Midbrain (tissue), 1 donor: ENCODE measurements around the gene SERINC1.
A peak's percentile ranks its signal among the peaks of the same experiment; 100 is the strongest.

Source experiments
- DNase-seq: peaks from one replicate; lab custom pipeline; 2025; lab: John Stamatoyannopoulos, UW

The SERINC1 gene

DNA sequence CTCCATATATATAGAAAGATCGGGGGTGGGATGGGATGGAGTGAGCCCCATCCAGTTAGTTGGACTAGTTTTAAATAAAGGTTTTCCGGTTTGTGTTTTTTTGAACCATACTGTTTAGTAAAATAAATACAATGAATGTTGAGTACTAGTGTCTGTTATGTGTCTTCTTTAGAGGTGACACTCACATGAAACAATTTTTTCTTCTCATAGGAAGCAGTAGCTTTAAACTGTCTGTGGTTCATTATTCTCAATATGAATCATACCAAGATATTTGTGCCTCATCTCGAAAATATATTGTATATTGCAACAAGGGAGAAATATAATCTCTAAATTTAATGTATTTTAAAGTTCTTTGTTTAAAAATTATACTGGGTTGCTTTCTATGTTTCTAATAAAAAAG lies 38.8 kb downstream of the SERINC1 start:
- DNase-seq, result no peak

- no peak for DNase-seq
These were observed 39.8 kb downstream of the SERINC1 start for GRCh38 chr6:122431780-122432179.

- no peak for DNase-seq
These were observed 42.3 kb downstream of the SERINC1 start for GRCh38 chr6:122429323-122429722.

GRCh38 chr6:122428781-122429180 lies 42.8 kb downstream of the SERINC1 start:
- no peak for DNase-seq

GRCh38 chr6:122426597-122426996 lies 45.0 kb downstream of the SERINC1 start:
- no peak for DNase-seq

GRCh38 chr6:122423734-122424133 lies 47.9 kb downstream of the SERINC1 start:
- DNase-seq, result no peak

GRCh38 chr6:122422614-122423267 lies 48.9 kb downstream of the SERINC1 start:
- DNase-seq, result no peak

GRCh38 chr6:122422003-122422402 lies 49.6 kb downstream of the SERINC1 start:
- DNase-seq, result no peak

GRCh38 chr6:122416825-122417224 lies 54.8 kb downstream of the SERINC1 start:
- DNase-seq, result no peak

- DNase-seq, result no peak
These were observed 59.6 kb downstream of the SERINC1 start for GRCh38 chr6:122412001-122412400.

DNA sequence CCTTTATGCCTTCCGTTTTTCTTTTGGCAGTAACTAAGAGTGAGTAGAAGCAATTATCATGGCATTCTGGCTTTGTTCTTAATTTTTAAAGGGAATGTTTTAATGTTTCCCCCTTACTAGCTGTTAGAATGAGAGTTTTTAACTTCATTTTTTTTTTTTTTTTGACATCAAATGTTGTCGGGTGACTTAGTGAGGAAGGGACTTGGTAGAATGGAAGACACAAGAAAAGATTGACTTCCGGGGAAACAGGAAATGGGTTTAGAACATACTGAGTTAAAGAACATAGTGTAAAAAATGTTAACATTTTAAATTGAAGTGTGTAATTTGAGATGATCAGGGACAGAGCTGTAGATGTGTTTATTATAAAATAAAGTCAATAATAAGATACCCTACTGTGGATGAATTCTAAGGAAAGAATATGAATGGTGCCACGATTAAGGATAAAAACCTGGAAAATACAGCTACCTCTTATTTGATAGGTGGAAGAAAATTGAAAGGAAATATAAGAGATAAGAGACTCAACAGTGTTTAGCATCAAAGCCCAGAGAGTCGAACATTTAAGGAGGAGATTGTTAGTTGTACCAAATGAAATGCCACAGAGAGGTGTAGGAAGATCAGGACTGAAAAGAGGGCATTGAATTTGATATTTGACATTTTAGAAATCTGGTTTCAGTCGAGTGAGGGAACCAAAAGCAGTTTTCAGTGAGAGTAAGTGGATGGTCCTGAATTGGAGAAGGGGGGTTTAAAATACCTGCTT lies 62.7 kb downstream of the SERINC1 start:
- no peak for DNase-seq

DNA sequence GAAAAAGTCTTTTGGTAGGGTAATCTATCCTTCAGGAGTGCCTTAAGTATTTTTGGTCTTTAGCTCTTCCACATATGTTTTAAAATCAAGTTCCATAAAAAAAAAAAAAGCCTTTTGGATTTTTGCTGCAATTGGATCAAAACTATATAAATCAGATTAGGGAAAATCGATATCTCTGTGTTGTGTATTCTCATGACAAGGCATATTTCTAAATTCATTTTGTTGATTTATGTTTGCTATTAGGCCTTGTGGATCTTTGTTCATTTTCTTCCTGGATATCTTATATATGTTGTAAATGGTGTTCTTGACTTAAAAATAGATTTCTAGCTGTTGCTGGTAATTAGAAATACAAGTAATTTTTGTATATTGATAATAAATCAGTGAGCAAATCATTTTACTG lies 63.4 kb downstream of the SERINC1 start:
- no peak for DNase-seq

DNA sequence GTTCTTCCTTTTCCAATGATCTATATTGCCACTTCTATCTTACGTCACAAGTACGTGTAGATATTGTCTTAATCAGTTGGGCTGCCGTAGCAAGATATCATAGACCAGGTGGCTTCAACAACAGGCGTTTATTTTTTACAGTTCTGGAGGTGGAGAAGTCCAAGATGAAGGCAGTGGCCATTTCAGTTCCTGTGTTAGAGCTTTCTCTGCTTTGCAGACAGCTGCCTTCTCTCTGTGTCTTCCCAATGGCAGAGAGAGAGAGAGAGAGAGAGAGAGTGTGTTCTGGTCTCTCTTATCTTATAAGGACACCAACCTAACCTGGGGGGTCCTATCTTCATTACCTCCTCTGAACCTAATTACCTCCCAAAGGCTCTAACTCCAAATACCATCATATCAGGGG lies 63.9 kb downstream of the SERINC1 start:
- no peak for DNase-seq

DNA sequence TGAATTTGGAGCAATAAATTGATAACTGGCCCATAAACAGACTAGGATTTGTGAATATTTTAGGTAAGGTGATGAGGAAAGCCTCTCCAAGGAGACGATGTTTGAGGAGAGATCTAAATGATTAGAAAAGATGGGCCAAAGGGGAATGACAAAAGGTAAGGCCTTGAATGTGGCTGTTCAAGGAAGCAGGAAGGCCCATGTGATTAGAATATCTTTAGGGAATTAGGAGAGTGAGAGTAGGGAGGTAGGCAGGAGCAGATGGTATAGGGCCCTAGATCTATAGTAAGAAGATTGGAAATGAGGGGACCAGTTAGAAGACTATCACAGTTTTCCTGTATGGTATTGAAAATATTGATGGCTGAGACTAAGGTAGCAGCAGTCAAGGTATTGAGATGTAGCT lies 65.4 kb downstream of the SERINC1 start:
- DNase-seq, result no peak

DNA sequence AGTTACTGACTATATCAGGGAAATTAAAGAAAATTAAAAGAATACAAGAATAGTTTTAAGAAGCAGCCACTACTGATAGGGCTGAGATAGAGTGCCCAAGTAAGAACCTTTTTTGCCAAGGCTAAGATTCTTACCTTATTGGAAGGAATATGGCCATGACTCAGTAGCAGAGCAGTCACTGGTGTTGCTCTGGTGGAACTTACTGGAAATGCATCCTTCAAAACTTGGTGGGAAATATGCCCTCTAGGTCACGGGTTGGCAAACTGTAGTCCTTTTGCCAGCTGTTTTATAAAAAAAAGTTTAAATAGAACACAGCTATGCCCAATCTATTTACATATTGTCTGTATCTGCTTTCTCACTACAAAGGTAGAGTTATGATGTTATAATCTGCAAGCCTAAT lies 66.2 kb downstream of the SERINC1 start:
- DNase-seq, result no peak

DNA sequence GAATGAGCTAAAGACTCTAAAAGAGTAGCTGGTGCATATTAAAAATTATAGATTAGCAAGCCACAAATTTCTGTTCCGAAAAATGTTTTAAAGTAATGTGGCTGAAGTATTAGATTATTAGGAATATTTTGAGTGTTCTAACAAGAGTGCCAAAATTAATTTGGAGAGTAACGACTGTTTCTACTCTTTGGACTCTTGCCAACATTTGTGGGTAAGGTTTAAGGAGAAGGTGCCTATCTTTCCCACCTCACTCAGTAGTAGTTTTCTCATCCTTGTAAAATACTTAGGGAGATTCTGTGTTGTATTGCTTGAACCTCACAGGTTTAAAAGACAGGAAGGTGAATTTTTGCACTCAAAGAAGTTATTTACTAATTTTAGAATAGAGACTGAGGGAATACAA lies 67.2 kb downstream of the SERINC1 start:
- no peak for DNase-seq

GRCh38 chr6:122401104-122401503 lies 70.5 kb downstream of the SERINC1 start:
- no peak for DNase-seq

GRCh38 chr6:122400462-122401089 lies 71.0 kb downstream of the SERINC1 start:
- DNase-seq, result no peak

- no peak for DNase-seq
These were observed 71.5 kb downstream of the SERINC1 start for GRCh38 chr6:122400121-122400450.

DNA sequence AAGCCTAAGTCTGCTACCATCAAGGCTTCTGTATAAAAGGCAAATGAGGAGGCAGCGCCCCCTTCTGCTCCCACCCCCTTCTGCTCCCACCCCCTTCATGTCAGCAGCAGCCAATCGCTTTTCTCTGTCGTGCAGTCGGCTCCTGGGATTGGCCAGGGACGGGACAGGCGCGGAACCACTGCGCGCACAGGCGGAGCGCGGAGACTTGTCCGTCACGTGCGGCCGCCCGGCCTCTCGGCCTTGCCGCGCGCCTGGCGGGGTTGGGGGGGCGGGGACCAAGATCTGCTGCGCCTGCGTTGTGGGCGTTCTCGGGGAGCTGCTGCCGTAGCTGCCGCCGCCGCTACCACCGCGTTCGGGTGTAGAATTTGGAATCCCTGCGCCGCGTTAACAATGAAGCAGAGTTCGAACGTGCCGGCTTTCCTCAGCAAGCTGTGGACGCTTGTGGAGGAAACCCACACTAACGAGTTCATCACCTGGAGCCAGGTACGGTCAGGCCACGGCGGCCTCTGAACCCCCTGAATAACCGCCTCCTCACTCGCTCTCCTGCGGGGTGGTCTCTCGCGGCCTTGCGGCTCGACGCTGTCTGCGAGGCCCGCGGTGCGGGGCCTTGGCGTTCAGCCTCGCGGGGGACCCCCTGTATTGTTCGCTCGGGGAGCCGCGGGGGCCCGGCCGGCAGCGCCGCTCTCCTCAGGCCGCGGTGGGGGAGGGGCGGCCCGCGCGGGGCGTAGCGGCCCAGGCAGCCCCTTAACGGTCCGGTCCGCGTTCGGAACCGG lies 72.1 kb downstream of the SERINC1 start, which contains the start of gene HSF2:
Gene HSF2 (plus strand): TSS at position 305 of the 773 bp plus-strand sequence. CDS start 86 bp downstream, at position 391.
- peak; percentile 98 for DNase-seq

GRCh38 chr6:122399055-122399347 lies 72.6 kb downstream of the SERINC1 start:
- no peak for DNase-seq

- no peak for DNase-seq
These were observed 77.6 kb downstream of the SERINC1 start for GRCh38 chr6:122394016-122394415.
